HG03159 (cell line): Measurements from ENCODE around the gene BSPH1.
"Not testable (repeated sequence)": the region's sequence is repeated elsewhere in the genome, so short reads cannot be mapped to it uniquely, and the experiment has no call there.

Experiments used
- ATAC-seq: cut with Tn5 transposase; IDR thresholded peaks from one replicate; pipeline ENCODE4 v1.9.1; 2021; ENCODE audit warnings: mild to moderate bottlenecking, moderate library complexity; ENCODE audit not compliant: unreplicated experiment

Gene BSPH1

DNA sequence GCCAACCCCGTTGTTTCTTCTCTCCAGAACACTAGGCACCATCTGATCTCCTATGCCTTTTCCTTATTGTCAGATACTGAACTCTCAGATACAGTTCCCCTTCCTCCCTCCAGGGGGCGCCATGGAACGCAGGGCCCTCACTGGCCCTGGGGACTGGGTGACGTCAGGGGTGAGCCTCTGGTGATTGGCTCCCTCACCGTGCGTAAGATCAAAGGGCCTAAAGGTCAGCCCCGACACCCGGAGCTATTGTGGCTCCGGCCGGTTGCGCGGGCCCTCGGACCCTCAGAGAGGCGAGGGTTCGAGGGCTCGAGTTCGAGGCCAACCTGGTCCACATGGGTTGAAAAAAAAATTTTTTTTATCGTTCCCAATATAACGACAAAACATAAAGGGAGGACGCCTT lies 63.4 kb downstream of the BSPH1 start:
- ATAC-seq = not testable (repeated sequence)

- not testable (repeated sequence) for ATAC-seq
Measured at GRCh38 chr19:47920107-47920506, 71.9 kb downstream of the BSPH1 start.
